ENCODE results near the gene GARIN5A. TPM values are rescaled to one million over a fixed set of nuclear protein-coding genes. Genes with fewer than 3 reads are reported as not detected.

The GARIN5A gene
- total and polyA plus RNA-seq, 9 of the 15 experiments (the other 6 are each of a cell fraction or from before 2014, with no cell fraction given) = 0.10 to 0.82 (median 0.23) TPM; not detected in 2

DNA sequence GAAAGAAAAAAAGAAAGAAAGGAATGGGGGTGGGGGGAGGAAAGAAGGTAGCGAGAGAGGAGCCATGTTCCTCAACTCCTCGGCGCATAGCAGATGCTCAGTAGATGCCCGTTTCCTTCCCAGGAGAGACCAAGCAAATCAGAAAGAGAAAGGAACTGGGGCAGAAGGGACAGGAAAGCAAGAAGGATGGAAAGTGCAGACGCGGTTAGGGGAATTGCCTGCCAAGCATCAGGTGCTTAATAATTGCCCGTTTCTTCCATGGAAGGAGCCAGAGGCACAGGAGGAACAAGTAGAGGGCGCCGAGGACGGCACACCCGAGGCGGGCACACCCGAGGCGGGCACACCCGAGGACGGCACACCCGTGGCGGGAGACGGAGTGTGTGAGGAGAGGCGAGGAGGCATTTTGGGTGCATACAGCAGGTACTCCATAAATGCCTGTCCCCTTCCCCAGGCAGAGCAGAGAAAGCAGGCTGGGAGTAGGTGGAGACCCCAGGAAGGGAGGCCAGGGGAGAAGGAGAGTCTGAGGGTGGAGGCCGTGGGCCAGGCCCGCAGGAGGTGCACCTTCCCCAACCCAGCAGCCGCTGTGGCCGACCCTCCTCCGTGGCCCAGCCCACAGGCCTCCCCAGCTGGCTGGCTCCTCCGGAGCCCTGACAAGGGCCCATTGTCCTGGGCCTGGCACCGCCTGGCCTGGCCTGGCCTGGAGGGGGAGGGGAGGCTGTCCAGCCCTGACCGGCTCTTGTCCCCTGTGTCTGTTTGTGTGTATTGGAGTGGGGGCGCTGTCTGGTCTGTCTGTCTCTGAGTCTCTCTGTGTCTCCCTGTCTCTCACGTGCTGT is 19.8 kb upstream of the GARIN5A start:
- ATAC-seq = peak; percentile 46
- ChIA-PET POLR2A (no interaction called here), CTCF (ENCODE audit: low intra/inter-chr PET ratio) (no interaction called here)
- Histone ChIP-seq H3K4me3 (no peak overlapping the region), H3K27ac (ENCODE audit: extremely low read depth, low read depth, low read length) (no peak overlapping the region), H3K9me1 (ENCODE audit: control insufficient read depth, insufficient read depth, low read length) (no peaks in the 10 kb centered on the region), H3K9ac (ENCODE audit: insufficient read depth in 1 of 2, low read depth in 2 of 2, low read length in 2 of 2) (no peak overlapping the region; a peak in 1 of 4 replicates), H3K79me2 (ENCODE audit: control insufficient read depth, insufficient read depth, low read length) (no peaks in the 10 kb centered on the region), H4K20me1 (replicated peaks; ENCODE audit: control insufficient read depth, insufficient read depth, low read length) (no peaks in the 10 kb centered on the region), H3K27me3 (ENCODE audit: control insufficient read depth in 2 of 2, insufficient read depth in 2 of 2, low read length in 2 of 2) (peaks cover 0 to 6% of the 10 kb centered on the region in 2 experiments; a peak in 1 of 5 replicates), H3K9me3 (replicated peaks; ENCODE audit: control insufficient read depth, insufficient read depth, low read depth, low read length) (no peaks in the 10 kb centered on the region), H3K4me1 (replicated peaks in 1 of 2; ENCODE audit: control insufficient read depth in 2 of 2, insufficient read depth in 2 of 2, low read length in 2 of 2) (peaks cover 3 to 31% of the 10 kb centered on the region in 2 experiments; a peak in 4 of 5 replicates), H3K4me2 (ENCODE audit: insufficient read depth, low read length) (no peak overlapping the region), H3K36me3 (ENCODE audit: control insufficient read depth, insufficient read depth, low read length) (no peaks in the 10 kb centered on the region), H2AFZ (ENCODE audit: low read depth, low read length) (no peak overlapping the region)
- BruUV-seq (replicated peaks) = no TSS peak
- no peak for DNase-seq (ENCODE audit: extremely low read depth in 1 of 4, low spot score in 3 of 4)
- in situ Hi-C loops (cut with MboI) = no loop called here
- 64% methylated on average over 16 of the region's 30 CpGs for WGBS (ENCODE audit: insufficient coverage, low coverage, missing lambda C conversion rate)
- FAIRE-seq = no peak
- TF ChIP-seq, protein P1, sequence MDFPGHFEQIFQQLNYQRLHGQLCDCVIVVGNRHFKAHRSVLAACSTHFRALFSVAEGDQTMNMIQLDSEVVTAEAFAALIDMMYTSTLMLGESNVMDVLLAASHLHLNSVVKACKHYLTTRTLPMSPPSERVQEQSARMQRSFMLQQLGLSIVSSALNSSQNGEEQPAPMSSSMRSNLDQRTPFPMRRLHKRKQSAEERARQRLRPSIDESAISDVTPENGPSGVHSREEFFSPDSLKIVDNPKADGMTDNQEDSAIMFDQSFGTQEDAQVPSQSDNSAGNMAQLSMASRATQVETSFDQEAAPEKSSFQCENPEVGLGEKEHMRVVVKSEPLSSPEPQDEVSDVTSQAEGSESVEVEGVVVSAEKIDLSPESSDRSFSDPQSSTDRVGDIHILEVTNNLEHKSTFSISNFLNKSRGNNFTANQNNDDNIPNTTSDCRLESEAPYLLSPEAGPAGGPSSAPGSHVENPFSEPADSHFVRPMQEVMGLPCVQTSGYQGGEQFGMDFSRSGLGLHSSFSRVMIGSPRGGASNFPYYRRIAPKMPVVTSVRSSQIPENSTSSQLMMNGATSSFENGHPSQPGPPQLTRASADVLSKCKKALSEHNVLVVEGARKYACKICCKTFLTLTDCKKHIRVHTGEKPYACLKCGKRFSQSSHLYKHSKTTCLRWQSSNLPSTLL (IDR thresholded peaks at IDR 0.05) = no peak
- TF ChIP-seq, protein P2, sequence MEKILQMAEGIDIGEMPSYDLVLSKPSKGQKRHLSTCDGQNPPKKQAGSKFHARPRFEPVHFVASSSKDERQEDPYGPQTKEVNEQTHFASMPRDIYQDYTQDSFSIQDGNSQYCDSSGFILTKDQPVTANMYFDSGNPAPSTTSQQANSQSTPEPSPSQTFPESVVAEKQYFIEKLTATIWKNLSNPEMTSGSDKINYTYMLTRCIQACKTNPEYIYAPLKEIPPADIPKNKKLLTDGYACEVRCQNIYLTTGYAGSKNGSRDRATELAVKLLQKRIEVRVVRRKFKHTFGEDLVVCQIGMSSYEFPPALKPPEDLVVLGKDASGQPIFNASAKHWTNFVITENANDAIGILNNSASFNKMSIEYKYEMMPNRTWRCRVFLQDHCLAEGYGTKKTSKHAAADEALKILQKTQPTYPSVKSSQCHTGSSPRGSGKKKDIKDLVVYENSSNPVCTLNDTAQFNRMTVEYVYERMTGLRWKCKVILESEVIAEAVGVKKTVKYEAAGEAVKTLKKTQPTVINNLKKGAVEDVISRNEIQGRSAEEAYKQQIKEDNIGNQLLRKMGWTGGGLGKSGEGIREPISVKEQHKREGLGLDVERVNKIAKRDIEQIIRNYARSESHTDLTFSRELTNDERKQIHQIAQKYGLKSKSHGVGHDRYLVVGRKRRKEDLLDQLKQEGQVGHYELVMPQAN (IDR thresholded peaks at IDR 0.05; ENCODE audit: borderline replicate concordance) = no peak
- TF ChIP-seq FOXA1 (IDR thresholded peaks at IDR 0.05; ENCODE audit: borderline replicate concordance) (no peak), POLR2G (IDR thresholded peaks at IDR 0.05; ENCODE audit: low read depth, low read length) (0 out of 2 replicates have a peak, but pooled peaks have one; percentile 19), ZNF263 (CRISPR knock-in tag; IDR thresholded peaks at IDR 0.05; ENCODE audit: borderline replicate concordance) (0 out of 2 replicates have a peak, but pooled peaks have one; percentile 9), TAF15 (IDR thresholded peaks at IDR 0.05; ENCODE audit: low read depth, low read length) (no peak), ZKSCAN8 (CRISPR knock-in tag; IDR thresholded peaks at IDR 0.05) (peak; percentile 96), MTA1 (IDR thresholded peaks at IDR 0.05; ENCODE audit: borderline replicate concordance) (no peak), ZNF175 (CRISPR knock-in tag; IDR thresholded peaks at IDR 0.05; ENCODE audit: low read depth) (no peak)
- TF ChIP-seq, protein P3, sequence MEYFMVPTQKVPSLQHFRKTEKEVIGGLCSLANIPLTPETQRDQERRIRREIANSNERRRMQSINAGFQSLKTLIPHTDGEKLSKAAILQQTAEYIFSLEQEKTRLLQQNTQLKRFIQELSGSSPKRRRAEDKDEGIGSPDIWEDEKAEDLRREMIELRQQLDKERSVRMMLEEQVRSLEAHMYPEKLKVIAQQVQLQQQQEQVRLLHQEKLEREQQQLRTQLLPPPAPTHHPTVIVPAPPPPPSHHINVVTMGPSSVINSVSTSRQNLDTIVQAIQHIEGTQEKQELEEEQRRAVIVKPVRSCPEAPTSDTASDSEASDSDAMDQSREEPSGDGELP (CRISPR knock-in tag; IDR thresholded peaks at IDR 0.05; ENCODE audit: borderline replicate concordance) = peak; percentile 53; the same call in 1 of the 2 replicates
- intact Hi-C loops (cut with micrococcal nuclease) = no loop called here
